OCI-LY7 (cell line): ENCODE data around the gene MAP3K2.

Experiments
- EZH2phosphoT487 ChIP-seq: fragments of 200-600 bp; sonication (generic); IDR thresholded peaks from 2 replicates; pipeline ENCODE4 v1.6.1; 2018; ENCODE audit warnings: low read depth, borderline replicate concordance, mild to moderate bottlenecking, mixed run types, antibody characterized with exemption, low read length, moderate library complexity, mixed read lengths
- TF ChIP-seq, protein P1 (sequence below): fragments of 200-600 bp; sonication (generic); conservative IDR thresholded peaks from 2 replicates; pipeline ENCODE4 v1.5.1; 2014; ENCODE audit warnings: mild to moderate bottlenecking, antibody characterized with exemption, low read length, moderate library complexity, mixed read lengths

DNA sequence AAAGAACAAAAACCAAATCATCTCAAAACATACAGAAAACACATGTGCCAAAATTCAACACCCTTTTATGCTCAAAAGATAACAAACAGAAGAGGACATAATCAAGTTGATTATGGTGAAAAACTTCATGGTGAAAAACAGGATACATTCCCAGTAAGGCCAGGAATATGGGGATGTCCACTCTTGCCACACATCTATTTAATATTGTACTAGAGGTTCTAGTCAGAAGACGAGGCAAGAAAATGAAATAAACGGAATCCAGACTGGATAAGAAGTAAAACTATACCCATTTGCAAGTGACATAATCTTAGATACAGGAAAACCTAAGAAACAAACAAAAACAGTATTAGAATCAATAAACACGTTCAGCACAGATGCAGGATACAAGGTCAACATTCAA is 40.8 kb downstream of the MAP3K2 start:
- no peak for TF ChIP-seq EZH2phosphoT487
- TF ChIP-seq, protein P1, sequence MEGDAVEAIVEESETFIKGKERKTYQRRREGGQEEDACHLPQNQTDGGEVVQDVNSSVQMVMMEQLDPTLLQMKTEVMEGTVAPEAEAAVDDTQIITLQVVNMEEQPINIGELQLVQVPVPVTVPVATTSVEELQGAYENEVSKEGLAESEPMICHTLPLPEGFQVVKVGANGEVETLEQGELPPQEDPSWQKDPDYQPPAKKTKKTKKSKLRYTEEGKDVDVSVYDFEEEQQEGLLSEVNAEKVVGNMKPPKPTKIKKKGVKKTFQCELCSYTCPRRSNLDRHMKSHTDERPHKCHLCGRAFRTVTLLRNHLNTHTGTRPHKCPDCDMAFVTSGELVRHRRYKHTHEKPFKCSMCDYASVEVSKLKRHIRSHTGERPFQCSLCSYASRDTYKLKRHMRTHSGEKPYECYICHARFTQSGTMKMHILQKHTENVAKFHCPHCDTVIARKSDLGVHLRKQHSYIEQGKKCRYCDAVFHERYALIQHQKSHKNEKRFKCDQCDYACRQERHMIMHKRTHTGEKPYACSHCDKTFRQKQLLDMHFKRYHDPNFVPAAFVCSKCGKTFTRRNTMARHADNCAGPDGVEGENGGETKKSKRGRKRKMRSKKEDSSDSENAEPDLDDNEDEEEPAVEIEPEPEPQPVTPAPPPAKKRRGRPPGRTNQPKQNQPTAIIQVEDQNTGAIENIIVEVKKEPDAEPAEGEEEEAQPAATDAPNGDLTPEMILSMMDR: no peak
